Coronary artery (tissue), 2 donors: ENCODE results near the gene NTM.

Experiments used
- DNase-seq: peaks from one replicate; pipeline ENCODE4 v3.0.0-alpha.2; 2017; ENCODE audit warnings: low spot score
- H3K27ac ChIP-seq, 2 donors: fragments of 200-600 bp; sonication (generic); one replicate each; pipeline ENCODE4 v1.5.1; 2016 to 2019
- H3K4me3 ChIP-seq: fragments of 200-600 bp; sonication (generic); 2 replicates; pipeline ENCODE4 v1.5.1; 2016; ENCODE audit warnings: mild to moderate bottlenecking, moderate library complexity
- TF ChIP-seq, protein P1 (sequence below): fragments of 200-600 bp; sonication (generic); IDR thresholded peaks from one replicate; pipeline ENCODE4 v1.5.1; 2019; ENCODE audit warnings: antibody characterized with exemption

NTM gene

GRCh38 chr11:132171031-132171430 lies 800.6 kb downstream of the NTM start:
- no peak overlapping the region for H3K27ac ChIP-seq
- H3K4me3 ChIP-seq, result no peak overlapping the region
- no peak for DNase-seq
- TF ChIP-seq, protein P1, sequence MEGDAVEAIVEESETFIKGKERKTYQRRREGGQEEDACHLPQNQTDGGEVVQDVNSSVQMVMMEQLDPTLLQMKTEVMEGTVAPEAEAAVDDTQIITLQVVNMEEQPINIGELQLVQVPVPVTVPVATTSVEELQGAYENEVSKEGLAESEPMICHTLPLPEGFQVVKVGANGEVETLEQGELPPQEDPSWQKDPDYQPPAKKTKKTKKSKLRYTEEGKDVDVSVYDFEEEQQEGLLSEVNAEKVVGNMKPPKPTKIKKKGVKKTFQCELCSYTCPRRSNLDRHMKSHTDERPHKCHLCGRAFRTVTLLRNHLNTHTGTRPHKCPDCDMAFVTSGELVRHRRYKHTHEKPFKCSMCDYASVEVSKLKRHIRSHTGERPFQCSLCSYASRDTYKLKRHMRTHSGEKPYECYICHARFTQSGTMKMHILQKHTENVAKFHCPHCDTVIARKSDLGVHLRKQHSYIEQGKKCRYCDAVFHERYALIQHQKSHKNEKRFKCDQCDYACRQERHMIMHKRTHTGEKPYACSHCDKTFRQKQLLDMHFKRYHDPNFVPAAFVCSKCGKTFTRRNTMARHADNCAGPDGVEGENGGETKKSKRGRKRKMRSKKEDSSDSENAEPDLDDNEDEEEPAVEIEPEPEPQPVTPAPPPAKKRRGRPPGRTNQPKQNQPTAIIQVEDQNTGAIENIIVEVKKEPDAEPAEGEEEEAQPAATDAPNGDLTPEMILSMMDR, result no peak

- no peak for DNase-seq
- TF ChIP-seq, protein P1, result no peak
- H3K4me3 ChIP-seq, result no peak overlapping the region
- H3K27ac ChIP-seq, result no peak overlapping the region
Observed at GRCh38 chr11:132174362-132175255, 804.2 kb downstream of the NTM start.

- no peak for DNase-seq
- no peak overlapping the region for H3K27ac ChIP-seq
- no peak overlapping the region for H3K4me3 ChIP-seq
- TF ChIP-seq, protein P1, result no peak
Observed at GRCh38 chr11:132177106-132177505, 806.7 kb downstream of the NTM start.

- Histone ChIP-seq H3K4me3 (no peak overlapping the region), H3K27ac (no peak overlapping the region)
- DNase-seq, result no peak
- TF ChIP-seq, protein P1, result no peak
Observed at GRCh38 chr11:132184079-132184478, 813.7 kb downstream of the NTM start.

GRCh38 chr11:132185726-132186592 lies 815.5 kb downstream of the NTM start:
- TF ChIP-seq, protein P1, result no peak
- no peak for DNase-seq
- no peak overlapping the region for H3K27ac ChIP-seq
- no peak overlapping the region for H3K4me3 ChIP-seq

GRCh38 chr11:132186699-132187098 lies 816.3 kb downstream of the NTM start:
- TF ChIP-seq, protein P1, result no peak
- no peak overlapping the region for H3K4me3 ChIP-seq
- DNase-seq, result no peak
- H3K27ac ChIP-seq, result no peak overlapping the region
